Fibroblast of lung (primary cell): ENCODE data around the gene CCDC180. TPM values are rescaled to one million over a fixed set of nuclear protein-coding genes. Genes with fewer than 3 reads are reported as not detected.

ENCODE experiments used
- DNase-seq, 2 donors: peaks; one replicate each; pipeline versions ENCODE4 v3.0.0 to v3.0.0-alpha.2; 2010; ENCODE audit warnings: low read depth in 2 of 2
- H2AFZ ChIP-seq: 2 replicates; pipeline ENCODE4 v1.5.1; 2012; ENCODE audit warnings: low read length, control low read depth, inconsistent platforms
- H3K27ac ChIP-seq: 2 replicates; pipeline ENCODE4 v1.5.1; 2011; ENCODE audit warnings: low read length, control low read depth; ENCODE audit not compliant: insufficient read depth
- H3K27me3 ChIP-seq: 2 replicates; pipeline ENCODE4 v1.5.1; 2011; ENCODE audit warnings: mild to moderate bottlenecking, low read length; ENCODE audit not compliant: control insufficient read depth, insufficient read depth
- H3K36me3 ChIP-seq: 2 replicates; pipeline ENCODE4 v1.5.1; 2011; ENCODE audit warnings: low read length; ENCODE audit not compliant: control insufficient read depth, insufficient read depth
- H3K4me1 ChIP-seq: 2 replicates; pipeline ENCODE4 v1.5.1; 2011; ENCODE audit warnings: low read length; ENCODE audit not compliant: control insufficient read depth, insufficient read depth; ENCODE audit errors: extremely low read depth
- H3K4me2 ChIP-seq: 2 replicates; pipeline ENCODE4 v1.5.1; 2011; ENCODE audit warnings: low read length, control low read depth; ENCODE audit not compliant: insufficient read depth; ENCODE audit errors: extremely low read depth
- H3K4me3 ChIP-seq, 4 experiments: fragments of 200-600 bp in 1 of 4; sonication (generic) in 1 of 4; replicated peaks in 1 of 4; 2 replicates each; pipeline ENCODE4 v1.5.1; 2011 to 2016; ENCODE audit warnings: low read length in 4 of 4, low read depth in 3 of 4, mild to moderate bottlenecking in 3 of 4, control low read depth in 2 of 4, inconsistent platforms in 1 of 4, mixed read lengths in 1 of 4; ENCODE audit not compliant: insufficient read depth in 1 of 4; ENCODE audit errors: control extremely low read depth in 1 of 4
- H3K79me2 ChIP-seq: 2 replicates; pipeline ENCODE4 v1.5.1; 2012; ENCODE audit warnings: mild to moderate bottlenecking, low read length, inconsistent platforms; ENCODE audit not compliant: control insufficient read depth, insufficient read depth
- H3K9ac ChIP-seq: 2 replicates; pipeline ENCODE4 v1.5.1; 2011; ENCODE audit warnings: mild to moderate bottlenecking, low read length, control low read depth; ENCODE audit not compliant: insufficient read depth
- H3K9me3 ChIP-seq: 2 replicates; pipeline ENCODE4 v1.5.1; 2012; ENCODE audit warnings: low read depth, low read length; ENCODE audit not compliant: control insufficient read depth, insufficient read depth
- H4K20me1 ChIP-seq: 2 replicates; pipeline ENCODE4 v1.5.1; 2011; ENCODE audit warnings: low read length; ENCODE audit not compliant: control insufficient read depth, insufficient read depth; ENCODE audit errors: extremely low read depth
- EZH2 ChIP-seq: IDR thresholded peaks from 2 replicates; pipeline ENCODE4 v1.5.1; 2012; ENCODE audit warnings: low read length, control low read depth, mild to moderate bottlenecking; ENCODE audit errors: missing control alignments
- polyA plus RNA-seq, 2 donors: library from polyadenylated mRNA; depleted of rRNA in 1 of 2; stranded (reverse) in 1 of 2; unstranded in 1 of 2; fragments of >200 nt; gene quantifications; 2 replicates each; pipeline ENCODE4 v1.2.1, GENCODE V29; 2011 to 2012; ENCODE audit warnings: missing spikeins in 1 of 2
- total RNA-seq: library from RNA; depleted of rRNA; stranded (reverse); fragments of >200 nt; gene quantifications from 2 replicates; pipeline ENCODE4 v1.2.1, GENCODE V29; 2014
- TF ChIP-seq, protein P1 (sequence below), 2 donors: IDR thresholded peaks in 1 of 2; conservative IDR thresholded peaks in 1 of 2; 1 replicate in 1 of 2; 2 replicates in 1 of 2; pipeline ENCODE4 v1.5.1; 2011 to 2012; ENCODE audit warnings: low read length in 2 of 2, control low read depth in 1 of 2, inconsistent platforms in 1 of 2, low read depth in 1 of 2, mild to moderate bottlenecking in 1 of 2

The CCDC180 gene
- total and polyA plus RNA-seq, 2 donors (not counting 1 experiment from before 2014, with no cell fraction given): 0.73 to 2.5 TPM

GRCh38 chr9:97310896-97311295 lies 3.4 kb downstream of the CCDC180 start:
- no peaks in the 10 kb centered on the region for H3K36me3 ChIP-seq
- TF ChIP-seq, protein P1, sequence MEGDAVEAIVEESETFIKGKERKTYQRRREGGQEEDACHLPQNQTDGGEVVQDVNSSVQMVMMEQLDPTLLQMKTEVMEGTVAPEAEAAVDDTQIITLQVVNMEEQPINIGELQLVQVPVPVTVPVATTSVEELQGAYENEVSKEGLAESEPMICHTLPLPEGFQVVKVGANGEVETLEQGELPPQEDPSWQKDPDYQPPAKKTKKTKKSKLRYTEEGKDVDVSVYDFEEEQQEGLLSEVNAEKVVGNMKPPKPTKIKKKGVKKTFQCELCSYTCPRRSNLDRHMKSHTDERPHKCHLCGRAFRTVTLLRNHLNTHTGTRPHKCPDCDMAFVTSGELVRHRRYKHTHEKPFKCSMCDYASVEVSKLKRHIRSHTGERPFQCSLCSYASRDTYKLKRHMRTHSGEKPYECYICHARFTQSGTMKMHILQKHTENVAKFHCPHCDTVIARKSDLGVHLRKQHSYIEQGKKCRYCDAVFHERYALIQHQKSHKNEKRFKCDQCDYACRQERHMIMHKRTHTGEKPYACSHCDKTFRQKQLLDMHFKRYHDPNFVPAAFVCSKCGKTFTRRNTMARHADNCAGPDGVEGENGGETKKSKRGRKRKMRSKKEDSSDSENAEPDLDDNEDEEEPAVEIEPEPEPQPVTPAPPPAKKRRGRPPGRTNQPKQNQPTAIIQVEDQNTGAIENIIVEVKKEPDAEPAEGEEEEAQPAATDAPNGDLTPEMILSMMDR (conservative IDR thresholded peaks at IDR 0.05 in 1 of 2, IDR thresholded peaks at IDR 0.05 in 1 of 2; ENCODE audit: low read depth in 1 of 2, low read length in 2 of 2): no peak
- no peak for TF ChIP-seq EZH2
- no peaks in the 10 kb centered on the region for H4K20me1 ChIP-seq
- H3K9me3 ChIP-seq: no peaks in the 10 kb centered on the region
- no peak for DNase-seq
- H3K4me1 ChIP-seq: no peaks in the 10 kb centered on the region
- H3K4me3 ChIP-seq: no peak overlapping the region
- no peak overlapping the region for H3K4me2 ChIP-seq
- peaks cover 3% of the 10 kb centered on the region for H3K27me3 ChIP-seq
- H3K79me2 ChIP-seq: no peaks in the 10 kb centered on the region
- H3K9ac ChIP-seq: no peak overlapping the region
- H2AFZ ChIP-seq: no peak overlapping the region
- no peak overlapping the region for H3K27ac ChIP-seq

- H2AFZ ChIP-seq: no peak overlapping the region
- no peak overlapping the region for H3K4me2 ChIP-seq
- no peak overlapping the region for H3K9ac ChIP-seq
- no peaks in the 10 kb centered on the region for H3K79me2 ChIP-seq
- H3K27ac ChIP-seq: no peak overlapping the region
- no peaks in the 10 kb centered on the region for H3K4me1 ChIP-seq
- no peaks in the 10 kb centered on the region for H4K20me1 ChIP-seq
- no peak overlapping the region for H3K4me3 ChIP-seq
- H3K9me3 ChIP-seq: no peaks in the 10 kb centered on the region
- H3K27me3 ChIP-seq: peaks cover 3% of the 10 kb centered on the region
- no peak for TF ChIP-seq EZH2
- TF ChIP-seq, protein P1 (conservative IDR thresholded peaks at IDR 0.05 in 1 of 2, IDR thresholded peaks at IDR 0.05 in 1 of 2; ENCODE audit: low read depth in 1 of 2, low read length in 2 of 2): no peak
- DNase-seq: no peak
- no peaks in the 10 kb centered on the region for H3K36me3 ChIP-seq
These were observed 4.5 kb downstream of the CCDC180 start for GRCh38 chr9:97311798-97312500.

- TF ChIP-seq, protein P1 (conservative IDR thresholded peaks at IDR 0.05 in 1 of 2, IDR thresholded peaks at IDR 0.05 in 1 of 2; ENCODE audit: low read depth in 1 of 2, low read length in 2 of 2): no peak
- Histone ChIP-seq H3K4me2 (no peak overlapping the region), H2AFZ (no peak overlapping the region), H3K4me3 (no peak overlapping the region), H3K27me3 (peaks cover 3% of the 10 kb centered on the region), H4K20me1 (no peaks in the 10 kb centered on the region), H3K27ac (no peak overlapping the region), H3K9ac (no peak overlapping the region), H3K4me1 (no peaks in the 10 kb centered on the region), H3K79me2 (no peaks in the 10 kb centered on the region), H3K9me3 (no peaks in the 10 kb centered on the region), H3K36me3 (no peaks in the 10 kb centered on the region)
- DNase-seq: no peak
These were observed 5.1 kb downstream of the CCDC180 start for GRCh38 chr9:97312556-97312955.
